ENCODE measurements around the gene ADAMTS8.

DNA sequence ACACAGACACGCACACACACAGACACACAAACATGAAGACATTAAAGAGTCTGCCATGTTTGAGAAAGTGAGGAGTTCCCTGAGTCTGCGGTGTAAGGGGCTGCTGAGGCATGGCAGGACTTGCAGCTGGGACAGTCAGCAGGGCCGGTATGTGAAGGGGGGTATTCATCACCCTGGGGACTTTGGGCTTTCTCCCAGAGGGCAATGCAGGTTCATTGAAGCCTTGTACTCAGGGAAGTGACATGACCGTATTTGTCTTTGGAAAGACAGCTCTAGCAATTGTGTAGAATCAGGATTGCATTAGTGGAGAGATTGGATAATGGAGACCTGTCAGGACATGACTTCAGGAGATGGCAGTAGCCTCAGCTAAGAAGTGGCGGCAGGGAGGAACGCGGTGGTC lies 9.4 kb upstream of the ADAMTS8 start:
- TF ChIP-seq, protein P1, sequence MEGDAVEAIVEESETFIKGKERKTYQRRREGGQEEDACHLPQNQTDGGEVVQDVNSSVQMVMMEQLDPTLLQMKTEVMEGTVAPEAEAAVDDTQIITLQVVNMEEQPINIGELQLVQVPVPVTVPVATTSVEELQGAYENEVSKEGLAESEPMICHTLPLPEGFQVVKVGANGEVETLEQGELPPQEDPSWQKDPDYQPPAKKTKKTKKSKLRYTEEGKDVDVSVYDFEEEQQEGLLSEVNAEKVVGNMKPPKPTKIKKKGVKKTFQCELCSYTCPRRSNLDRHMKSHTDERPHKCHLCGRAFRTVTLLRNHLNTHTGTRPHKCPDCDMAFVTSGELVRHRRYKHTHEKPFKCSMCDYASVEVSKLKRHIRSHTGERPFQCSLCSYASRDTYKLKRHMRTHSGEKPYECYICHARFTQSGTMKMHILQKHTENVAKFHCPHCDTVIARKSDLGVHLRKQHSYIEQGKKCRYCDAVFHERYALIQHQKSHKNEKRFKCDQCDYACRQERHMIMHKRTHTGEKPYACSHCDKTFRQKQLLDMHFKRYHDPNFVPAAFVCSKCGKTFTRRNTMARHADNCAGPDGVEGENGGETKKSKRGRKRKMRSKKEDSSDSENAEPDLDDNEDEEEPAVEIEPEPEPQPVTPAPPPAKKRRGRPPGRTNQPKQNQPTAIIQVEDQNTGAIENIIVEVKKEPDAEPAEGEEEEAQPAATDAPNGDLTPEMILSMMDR (conservative IDR thresholded peaks at IDR 0.05) = no peak
- TF ChIP-seq ZFX (IDR thresholded peaks at IDR 0.05) = no peak
